CD14-positive monocyte (primary cell): ENCODE results near the gene GPHA2. TPM values are rescaled to one million over a fixed set of nuclear protein-coding genes. Genes with fewer than 3 reads are reported as not detected.

Experiments used
- DNase-seq, 3 donors: peaks; one replicate each; pipeline ENCODE4 v3.0.0-alpha.2; 2011 to 2022
- H2AFZ ChIP-seq: 2 replicates; pipeline ENCODE4 v1.6.0; 2012; ENCODE audit warnings: mild to moderate bottlenecking, low read depth, low read length, inconsistent platforms; ENCODE audit not compliant: insufficient read depth, poor library complexity, severe bottlenecking
- H3K27ac ChIP-seq, 2 donors: 1 replicate in 1 of 2; 2 replicates in 1 of 2; pipeline ENCODE4 v1.5.1; 2012 to 2013; ENCODE audit warnings: low read length in 2 of 2, control low read depth in 1 of 2, inconsistent platforms in 1 of 2, low read depth in 1 of 2, mild to moderate bottlenecking in 1 of 2
- H3K27me3 ChIP-seq, 2 donors: one replicate each; pipeline versions ENCODE4 v1.6.0 to v1.6.1; 2011 to 2013; ENCODE audit warnings: low read length in 2 of 2; ENCODE audit not compliant: control insufficient read depth in 2 of 2, insufficient read depth in 2 of 2
- H3K36me3 ChIP-seq, 2 donors: replicated peaks in 1 of 2; 1 replicate in 1 of 2; 2 replicates in 1 of 2; pipeline versions ENCODE4 v1.5.1 to v1.6.1; 2012 to 2013; ENCODE audit warnings: low read length in 2 of 2, control low read depth in 1 of 2, inconsistent platforms in 1 of 2, mild to moderate bottlenecking in 1 of 2; ENCODE audit not compliant: insufficient read depth in 2 of 2, control insufficient read depth in 1 of 2
- H3K4me1 ChIP-seq, 2 donors: 1 replicate in 1 of 2; 2 replicates in 1 of 2; pipeline versions ENCODE4 v1.5.1 to v1.6.1; 2012 to 2013; ENCODE audit warnings: low read length in 2 of 2, control low read depth in 1 of 2, inconsistent platforms in 1 of 2, mild to moderate bottlenecking in 1 of 2, moderate library complexity in 1 of 2; ENCODE audit not compliant: insufficient read depth in 2 of 2, control insufficient read depth in 1 of 2
- H3K4me2 ChIP-seq: replicated peaks from 2 replicates; pipeline ENCODE3; 2012; ENCODE audit warnings: low read length, moderate library complexity, mild to moderate bottlenecking; ENCODE audit not compliant: poor library complexity, severe bottlenecking; ENCODE audit errors: extremely low read depth
- H3K4me3 ChIP-seq, 3 experiments: fragments of 200-600 bp in 1 of 3; sonication (generic) in 1 of 3; replicated peaks in 1 of 3; 1 replicate in 2 of 3; 2 replicates in 1 of 3; pipeline ENCODE4 v1.5.1; 2011 to 2013; ENCODE audit warnings: low read length in 3 of 3, mild to moderate bottlenecking in 3 of 3, control low read depth in 2 of 3, low read depth in 2 of 3, inconsistent platforms in 1 of 3, moderate library complexity in 1 of 3
- H3K79me2 ChIP-seq: 2 replicates; pipeline ENCODE4 v1.6.0; 2012; ENCODE audit warnings: mild to moderate bottlenecking, control low read depth, inconsistent platforms, low read length, moderate library complexity; ENCODE audit not compliant: insufficient read depth
- H3K9ac ChIP-seq: 2 replicates; pipeline ENCODE4 v1.6.0; 2017; ENCODE audit warnings: low read length, mild to moderate bottlenecking; ENCODE audit not compliant: insufficient read depth, poor library complexity, severe bottlenecking
- H3K9me3 ChIP-seq, 2 donors: replicated peaks in 1 of 2; 1 replicate in 1 of 2; 2 replicates in 1 of 2; pipeline versions ENCODE4 v1.5.1 to v1.6.1; 2012 to 2013; ENCODE audit warnings: low read length in 2 of 2, control low read depth in 1 of 2; ENCODE audit not compliant: control insufficient read depth in 1 of 2, insufficient read depth in 1 of 2
- H4K20me1 ChIP-seq: 2 replicates; pipeline ENCODE4 v1.6.0; 2012; ENCODE audit warnings: mild to moderate bottlenecking, low read length, control low read depth, moderate library complexity; ENCODE audit not compliant: insufficient read depth
- H3K27ac Mint-ChIP-seq, 7 donors: one replicate each; pipeline ENCODE4 v1.8.0; 2020; ENCODE audit warnings: mild to moderate bottlenecking in 7 of 7, mixed read lengths in 7 of 7, moderate library complexity in 6 of 7, inconsistent platforms in 2 of 7
- H3K27me3 Mint-ChIP-seq, 3 donors: one replicate each; pipeline ENCODE4 v1.8.0; 2021 to 2022; ENCODE audit warnings: low read depth in 3 of 3, mild to moderate bottlenecking in 3 of 3, mixed read lengths in 3 of 3, moderate library complexity in 3 of 3, inconsistent platforms in 1 of 3
- H3K36me3 Mint-ChIP-seq, 2 donors: one replicate each; pipeline ENCODE4 v1.8.0; 2020; ENCODE audit warnings: mixed read lengths in 2 of 2, inconsistent platforms in 1 of 2, mild to moderate bottlenecking in 1 of 2
- H3K4me1 Mint-ChIP-seq: one replicate; pipeline ENCODE4 v1.8.0; 2020; ENCODE audit warnings: mild to moderate bottlenecking, mixed read lengths
- H3K4me3 Mint-ChIP-seq, 2 donors: one replicate each; pipeline ENCODE4 v1.8.0; 2020; ENCODE audit warnings: mild to moderate bottlenecking in 2 of 2, mixed read lengths in 2 of 2, moderate library complexity in 1 of 2
- H3K9me3 Mint-ChIP-seq, 7 donors: one replicate each; pipeline ENCODE4 v1.8.0; 2020 to 2022; ENCODE audit warnings: mixed read lengths in 7 of 7, mild to moderate bottlenecking in 6 of 7, moderate library complexity in 6 of 7, inconsistent platforms in 2 of 7
- CTCF ChIP-seq: fragments of 200-600 bp; IDR thresholded peaks from one replicate; pipeline ENCODE4 v1.8.0; 2022; ENCODE audit warnings: antibody characterized with exemption, mild to moderate bottlenecking
- WGBS: methylation state at CpG from one replicate; pipeline ENCODE4 v1.1.5; 2013; ENCODE audit warnings: missing lambda C conversion rate; ENCODE audit not compliant: insufficient coverage; 5-methylcytosine and 5-hydroxymethylcytosine counted together
- intact Hi-C, 2 donors: fragments of 100-400 bp; cut with micrococcal nuclease; formaldehyde crosslinking; loops; one replicate each; pipeline versions ENCODE4 v1.15.0 to v1.15.1; 2023
- polyA plus RNA-seq, 3 donors: library from polyadenylated mRNA; depleted of rRNA in 1 of 3; unstranded in 2 of 3; stranded (reverse) in 1 of 3; fragments of 300-500 nt in 2 of 3; fragments of >200 nt in 1 of 3; fragmentation: Illumina TruSeq in 2 of 3; gene quantifications; 1 replicate in 2 of 3; 2 replicates in 1 of 3; pipeline ENCODE4 v1.2.3, GENCODE V29; 2012 to 2021

GPHA2 gene
- polyA plus RNA-seq, 3 donors = not detected

- no peak overlapping the region for H3K4me2 ChIP-seq
- WGBS = no CpG with 5 or more reads among the region's 4 CpGs
- H3K9me3 Mint-ChIP-seq = peaks cover 0 to 1% (median 0%) of the 10 kb centered on the region in 7 donors
- H3K27me3 Mint-ChIP-seq = peaks cover 7 to 22% (median 19%) of the 10 kb centered on the region in 3 donors
- no peak overlapping the region for H3K4me3 Mint-ChIP-seq
- H3K4me1 ChIP-seq = no peaks in the 10 kb centered on the region
- H3K27ac ChIP-seq = no peak overlapping the region
- no peaks in the 10 kb centered on the region for H3K36me3 ChIP-seq
- peaks cover 0 to 6% of the 10 kb centered on the region in 2 donors for H3K27me3 ChIP-seq
- H3K4me3 ChIP-seq = no peak overlapping the region
- H3K27ac Mint-ChIP-seq = no peak overlapping the region
- no peak overlapping the region for H2AFZ ChIP-seq
- intact Hi-C loops = no loop called here
- H4K20me1 ChIP-seq = no peaks in the 10 kb centered on the region
- H3K79me2 ChIP-seq = no peaks in the 10 kb centered on the region
- peaks cover 3% of the 10 kb centered on the region for H3K4me1 Mint-ChIP-seq
- H3K9ac ChIP-seq = no peak overlapping the region
- no peak for DNase-seq
- H3K9me3 ChIP-seq = no peaks in the 10 kb centered on the region
- no peaks in the 10 kb centered on the region for H3K36me3 Mint-ChIP-seq
- TF ChIP-seq CTCF = no peak
Observed at GRCh38 chr11:64951529-64951928, 15.8 kb upstream of the GPHA2 start.

- no peaks in the 10 kb centered on the region for H3K36me3 Mint-ChIP-seq
- Histone ChIP-seq H2AFZ (no peak overlapping the region), H3K27me3 (peaks cover 3 to 4% of the 10 kb centered on the region in 2 donors), H3K4me3 (no peak overlapping the region), H3K4me2 (no peak overlapping the region), H3K4me1 (no peaks in the 10 kb centered on the region), H3K9me3 (no peaks in the 10 kb centered on the region), H3K79me2 (no peaks in the 10 kb centered on the region), H3K9ac (no peak overlapping the region), H4K20me1 (no peaks in the 10 kb centered on the region), H3K27ac (no peak overlapping the region), H3K36me3 (no peaks in the 10 kb centered on the region)
- H3K4me1 Mint-ChIP-seq = peaks cover 3% of the 10 kb centered on the region
- H3K9me3 Mint-ChIP-seq = peaks cover 0 to 1% (median 0%) of the 10 kb centered on the region in 7 donors
- H3K27me3 Mint-ChIP-seq = peaks cover 12 to 26% (median 16%) of the 10 kb centered on the region in 3 donors
- intact Hi-C loops = no loop called here
- DNase-seq = peak in 2 of 3 donors; percentile 5 to 24
- H3K27ac Mint-ChIP-seq = peak overlapping the region in 2 of 7 donors; percentile 45 to 75
- H3K4me3 Mint-ChIP-seq = no peak overlapping the region
- TF ChIP-seq CTCF = no peak
- 77% methylated on average over 5 of the region's 5 CpGs for WGBS
Observed at GRCh38 chr11:64947208-64947814, 11.6 kb upstream of the GPHA2 start.
